Activated T-cell treated with anti-CD3 and anti-CD28 coated beads for 1 hour (primary cell): ENCODE data around the gene ELMO1.

ENCODE experiments used
- DNase-seq: peaks from one replicate; pipeline ENCODE4 v3.0.0-alpha.2; 2020; ENCODE audit warnings: low read depth

Gene ELMO1

DNA sequence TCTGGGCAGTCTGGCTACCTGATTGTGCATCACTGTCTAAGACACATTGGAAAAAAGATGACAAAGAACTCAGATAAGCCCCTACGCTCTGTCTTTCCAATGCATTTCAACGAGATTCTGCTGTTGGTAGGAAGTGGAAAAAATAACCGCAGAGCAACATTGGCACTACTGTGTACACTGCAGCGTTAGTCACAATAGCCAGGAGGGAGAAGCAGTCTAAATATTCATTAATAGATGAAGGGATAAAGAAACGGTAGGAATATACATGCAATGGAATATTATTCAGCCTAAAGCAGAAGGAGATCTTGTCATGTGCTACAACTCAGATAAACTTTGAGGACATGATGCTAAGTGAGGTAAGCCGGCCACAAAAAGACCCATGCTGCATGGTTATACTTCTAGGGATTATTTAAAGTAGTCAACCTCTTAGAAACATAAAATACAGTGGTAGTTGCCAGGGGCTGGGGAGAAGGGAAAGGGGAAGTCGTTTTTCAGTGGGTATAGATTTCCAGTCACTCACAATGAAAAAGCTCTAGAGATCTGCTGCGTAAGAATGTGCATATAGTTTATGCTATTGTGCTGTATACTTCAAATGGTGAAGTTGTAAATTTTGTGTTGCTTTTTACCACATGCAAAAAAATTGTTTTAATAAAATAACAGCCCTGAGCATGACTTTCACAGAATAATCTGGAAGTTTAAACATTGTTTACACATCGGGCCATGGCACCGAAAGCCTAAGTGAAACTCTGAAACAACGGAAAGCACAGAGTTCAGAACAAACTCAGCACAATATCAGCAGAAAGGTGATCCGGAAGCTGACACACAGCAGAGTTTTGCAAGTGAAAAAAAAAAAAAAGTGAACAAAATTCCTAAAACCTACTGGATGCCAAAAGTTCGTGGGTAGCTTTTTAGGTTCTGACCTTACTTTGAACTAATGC, 40.1 kb downstream of the ELMO1 start:
- DNase-seq = no peak

DNA sequence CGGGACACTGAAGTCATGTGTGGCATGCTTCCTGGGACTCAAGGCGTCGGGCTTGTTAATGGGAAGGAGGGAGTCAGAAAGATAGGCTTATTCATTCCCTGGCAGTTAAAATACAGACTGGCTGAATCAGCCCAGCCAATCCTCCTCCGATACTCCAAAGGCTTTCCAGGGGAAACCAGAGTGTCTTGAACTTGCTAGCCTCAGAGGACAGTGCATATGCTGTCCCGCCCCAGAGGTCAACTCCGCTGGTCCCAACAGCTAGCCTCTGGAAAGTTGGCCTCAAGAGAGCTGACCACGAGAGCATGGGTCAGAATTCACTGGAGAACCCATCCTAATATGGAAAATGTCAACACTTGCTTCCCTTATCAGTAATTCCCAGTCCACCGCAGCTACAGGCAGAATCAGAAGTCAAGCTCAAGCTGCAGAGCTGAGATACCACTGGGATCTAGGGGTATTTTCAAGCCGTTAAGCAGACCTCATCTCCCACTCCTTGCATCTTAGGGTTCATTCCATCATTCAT, 43.0 kb downstream of the ELMO1 start:
- no peak for DNase-seq

- no peak for DNase-seq
These were observed 43.5 kb downstream of the ELMO1 start for GRCh38 chr7:37405128-37405527.

- DNase-seq = no peak
These were observed 48.7 kb downstream of the ELMO1 start for GRCh38 chr7:37399876-37400421.

DNA sequence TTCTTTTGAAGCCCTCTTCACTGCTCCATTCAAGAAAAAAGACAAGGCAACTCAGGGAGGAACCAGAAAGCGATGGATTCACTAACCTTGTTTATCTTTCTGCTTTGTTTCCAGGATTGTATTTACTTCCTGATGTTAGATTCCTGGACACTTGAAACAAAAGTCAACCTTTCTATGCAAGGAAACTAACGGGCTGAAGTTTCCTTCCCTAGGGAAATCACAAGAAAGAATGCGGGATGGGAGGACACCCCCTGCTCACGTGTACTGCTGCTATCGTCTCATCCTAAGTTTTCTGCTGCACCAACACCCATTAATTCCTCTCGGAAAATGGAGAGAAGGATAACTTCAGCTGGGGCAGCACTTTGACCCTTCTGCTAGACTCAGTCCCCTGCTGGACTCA, 50.3 kb downstream of the ELMO1 start:
- no peak for DNase-seq

DNA sequence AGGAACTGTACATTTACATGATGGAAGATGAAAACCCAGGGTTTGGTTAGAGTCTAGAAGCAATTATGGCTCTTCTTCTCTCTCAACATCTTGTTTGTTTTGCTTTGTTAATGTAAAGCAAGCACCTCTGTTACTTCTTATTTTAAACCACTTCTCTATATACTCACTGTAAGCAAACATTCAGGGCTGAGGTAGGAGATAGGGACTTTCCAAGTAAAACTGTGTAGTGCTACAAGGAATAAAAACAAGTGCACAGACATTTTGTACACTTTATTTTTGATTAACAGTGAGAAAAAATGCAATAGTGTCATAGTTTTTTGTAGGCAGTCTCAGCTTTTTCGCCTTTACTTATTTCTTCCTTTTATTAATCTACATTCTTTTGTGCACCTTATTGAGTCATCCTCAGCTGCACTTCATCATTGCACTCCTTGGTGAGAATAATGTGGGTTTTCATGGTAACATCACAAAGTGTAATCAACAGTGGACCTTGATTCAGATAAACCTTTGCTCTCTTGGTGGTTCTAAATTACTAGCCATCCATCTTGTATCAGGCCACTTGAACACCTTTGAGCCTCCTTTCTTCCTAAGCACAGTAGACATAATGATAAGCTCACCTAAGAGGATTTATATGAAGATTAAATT, 52.9 kb downstream of the ELMO1 start:
- no peak for DNase-seq

GRCh38 chr7:37394158-37394557, 54.5 kb downstream of the ELMO1 start:
- no peak for DNase-seq

DNA sequence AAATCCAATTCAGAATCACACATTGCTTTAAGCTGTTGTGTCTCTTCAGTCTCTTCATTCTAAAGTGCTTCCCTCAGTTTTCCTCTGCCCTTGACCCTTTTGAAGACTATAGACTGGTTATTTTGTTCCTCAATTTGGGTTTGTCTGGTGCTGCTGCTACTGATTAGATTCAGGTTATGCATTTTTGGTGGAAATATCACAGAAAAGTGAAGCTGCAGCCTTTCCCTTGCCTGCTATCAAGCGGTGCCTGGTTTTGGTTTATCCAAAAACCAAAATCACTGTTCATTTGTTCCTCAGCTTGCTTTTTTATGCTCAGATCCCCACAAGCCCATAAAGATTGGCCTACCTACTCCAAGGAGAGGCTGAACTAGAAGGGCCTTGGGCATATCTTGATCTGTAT, 55.2 kb downstream of the ELMO1 start:
- no peak for DNase-seq

DNA sequence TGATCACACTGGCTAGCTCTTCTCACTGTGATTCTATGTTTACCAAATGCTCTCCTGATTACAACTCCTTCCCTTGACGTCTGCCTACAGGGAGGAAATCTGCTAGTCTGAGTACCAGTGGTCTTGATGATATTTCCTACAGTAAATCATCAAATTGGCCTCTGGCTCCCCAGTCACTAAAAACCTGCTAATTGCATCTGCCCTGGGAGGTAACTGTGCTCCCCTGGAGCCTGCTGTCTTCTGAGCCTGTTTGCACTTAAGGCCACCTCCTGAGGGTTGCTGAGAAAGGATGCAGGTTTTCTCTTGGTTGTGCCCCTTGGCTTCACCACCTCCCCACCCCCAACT, 56.0 kb downstream of the ELMO1 start:
- DNase-seq = no peak

- DNase-seq = no peak
These were observed 56.6 kb downstream of the ELMO1 start for GRCh38 chr7:37391791-37392672.

- DNase-seq = no peak
These were observed 58.5 kb downstream of the ELMO1 start for GRCh38 chr7:37390114-37390513.

DNA sequence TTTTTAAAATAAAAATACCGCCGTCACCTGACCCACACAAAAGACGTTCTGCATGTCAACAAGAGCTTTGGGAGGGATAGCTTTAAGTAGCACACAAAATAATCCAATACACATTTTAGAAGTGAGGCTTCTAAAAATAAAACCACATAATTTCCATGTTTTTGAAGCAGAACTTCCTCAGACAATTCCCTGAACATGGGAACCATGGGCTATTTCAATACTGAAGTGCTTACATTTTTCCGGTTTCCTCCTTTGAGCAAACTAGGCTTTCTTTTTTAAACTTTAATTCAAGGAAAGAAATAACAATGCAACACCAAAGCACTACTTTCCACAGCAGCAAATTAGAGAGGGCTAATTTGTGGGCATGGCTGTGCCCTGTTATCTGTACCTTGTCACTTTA, 59.9 kb downstream of the ELMO1 start:
- DNase-seq = no peak

DNA sequence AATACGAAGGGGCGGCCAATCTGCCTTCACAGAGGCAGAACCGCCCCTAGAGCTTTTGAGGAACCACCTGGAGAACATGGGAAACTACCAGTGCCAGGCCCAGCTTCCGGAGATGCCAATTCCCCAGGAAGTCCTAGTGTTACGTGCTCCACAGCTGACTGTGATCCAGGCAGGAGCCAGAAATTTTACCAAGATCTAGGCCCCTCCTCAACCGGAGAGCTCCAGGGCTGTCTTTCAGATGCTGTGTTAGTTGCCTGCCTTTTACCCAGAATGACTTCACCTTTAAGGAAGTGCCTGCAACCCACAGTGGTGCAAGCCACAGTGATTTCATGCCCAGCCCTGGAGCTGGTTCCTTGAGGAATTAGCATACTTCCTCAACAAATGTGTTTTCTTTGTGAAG, 62.9 kb downstream of the ELMO1 start:
- no peak for DNase-seq

- DNase-seq = no peak
These were observed 66.0 kb downstream of the ELMO1 start for GRCh38 chr7:37382546-37383088.

DNA sequence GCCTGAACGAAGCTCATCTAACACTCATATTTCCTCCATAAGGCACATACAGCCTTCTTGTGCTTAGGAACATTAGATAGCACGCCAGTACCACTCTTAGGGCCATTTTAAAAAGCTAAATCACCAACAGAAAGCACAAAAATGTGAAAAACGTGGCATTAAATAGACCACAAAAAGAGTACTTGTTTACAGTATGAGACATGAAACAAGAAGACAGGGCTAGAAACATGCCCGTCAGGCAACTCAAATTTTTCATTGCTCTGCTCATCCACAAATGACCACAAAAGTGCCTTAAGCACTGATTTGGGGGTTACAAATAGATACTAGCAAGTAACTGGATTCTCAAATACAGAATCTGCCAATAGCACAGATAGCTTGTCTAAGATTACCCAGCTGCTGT, 67.8 kb downstream of the ELMO1 start:
- DNase-seq = no peak

DNA sequence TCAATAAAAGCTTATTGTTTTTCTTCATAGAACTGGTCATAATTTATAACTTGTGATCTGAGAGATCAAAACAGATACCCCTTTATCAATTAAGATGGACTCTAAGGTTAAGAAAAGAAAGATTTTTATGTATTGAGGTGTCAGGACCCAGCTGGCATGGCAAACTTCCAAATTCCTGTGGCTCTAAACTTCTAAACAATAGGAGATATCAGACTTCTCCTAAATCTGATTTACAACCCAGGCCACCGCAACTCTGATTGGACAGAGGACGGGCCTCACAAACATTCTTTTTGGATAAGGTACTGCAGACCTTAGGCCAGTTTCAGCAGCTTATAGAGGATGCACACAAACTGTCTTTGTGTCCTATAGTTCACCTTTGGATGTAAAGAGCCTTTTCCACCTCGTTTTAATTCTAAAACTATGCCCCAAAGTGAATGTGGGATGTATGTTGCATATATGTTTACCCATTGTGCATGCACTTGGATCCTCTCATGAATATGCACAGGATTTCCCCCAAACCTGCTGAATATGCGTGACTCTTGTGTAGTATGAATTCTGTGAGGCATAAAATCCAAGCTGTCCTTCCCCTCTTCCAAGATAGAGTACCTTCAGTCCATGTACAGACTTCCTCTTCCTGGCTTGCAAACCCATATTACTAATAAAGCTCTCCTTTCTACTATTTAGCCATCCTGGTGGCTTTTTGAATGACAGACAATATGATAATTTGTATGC, 69.0 kb downstream of the ELMO1 start:
- no peak for DNase-seq

DNA sequence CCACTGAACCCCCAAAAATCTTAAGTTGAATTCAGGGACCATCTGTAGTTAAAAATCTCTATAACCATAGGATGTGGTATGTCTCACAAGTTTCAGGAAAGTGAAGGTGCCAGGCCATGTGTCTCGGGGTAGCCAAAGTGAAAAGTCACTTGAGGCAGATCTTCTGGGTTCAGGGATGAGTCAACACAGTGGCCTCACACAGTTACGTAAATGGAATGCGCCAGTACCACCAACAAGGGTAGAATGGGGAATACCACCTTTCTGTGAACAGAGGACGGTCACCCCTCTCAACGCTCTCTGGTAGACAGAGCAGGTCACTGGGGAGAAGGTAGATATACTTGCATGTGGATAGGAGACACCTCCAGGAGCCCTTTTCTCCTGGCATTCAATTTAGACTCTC, 71.4 kb downstream of the ELMO1 start:
- no peak for DNase-seq

- DNase-seq = no peak
These were observed 72.3 kb downstream of the ELMO1 start for GRCh38 chr7:37376386-37376785.

- no peak for DNase-seq
These were observed 75.9 kb downstream of the ELMO1 start for GRCh38 chr7:37372750-37373149.

DNA sequence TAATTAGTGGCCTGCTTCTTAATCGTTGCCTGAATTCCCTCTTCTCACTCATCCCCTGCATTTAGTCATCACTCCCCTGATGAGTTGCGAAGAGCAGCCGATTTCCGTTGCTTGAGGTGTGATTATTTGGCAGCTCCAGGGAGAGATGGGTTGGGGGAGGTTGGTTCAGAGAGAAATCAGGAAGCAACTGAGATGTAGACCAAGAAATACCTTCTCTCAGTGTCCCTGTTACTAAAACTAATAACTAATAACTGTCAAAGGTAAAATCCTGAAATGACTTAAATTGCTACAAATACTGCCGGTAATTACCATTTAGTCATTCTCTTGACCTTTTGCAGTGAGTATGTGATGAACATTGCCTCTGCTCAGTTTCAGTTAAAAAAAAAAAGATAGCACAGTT, 76.9 kb downstream of the ELMO1 start:
- no peak for DNase-seq

GRCh38 chr7:37369906-37370305, 78.8 kb downstream of the ELMO1 start:
- no peak for DNase-seq
